Tracheal epithelial cell (primary cell): ENCODE results near the gene OR2Z1. TPM values are rescaled to one million over a fixed set of nuclear protein-coding genes. Genes with fewer than 3 reads are reported as not detected.

Experiments
- total RNA-seq: library from RNA; depleted of rRNA; stranded (reverse); fragments of >200 nt; gene quantifications from 2 replicates; pipeline ENCODE4 v1.2.1, GENCODE V29; 2014

Gene OR2Z1, protein sequence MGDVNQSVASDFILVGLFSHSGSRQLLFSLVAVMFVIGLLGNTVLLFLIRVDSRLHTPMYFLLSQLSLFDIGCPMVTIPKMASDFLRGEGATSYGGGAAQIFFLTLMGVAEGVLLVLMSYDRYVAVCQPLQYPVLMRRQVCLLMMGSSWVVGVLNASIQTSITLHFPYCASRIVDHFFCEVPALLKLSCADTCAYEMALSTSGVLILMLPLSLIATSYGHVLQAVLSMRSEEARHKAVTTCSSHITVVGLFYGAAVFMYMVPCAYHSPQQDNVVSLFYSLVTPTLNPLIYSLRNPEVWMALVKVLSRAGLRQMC
- not detected in 2 replicates for total RNA-seq

DNA sequence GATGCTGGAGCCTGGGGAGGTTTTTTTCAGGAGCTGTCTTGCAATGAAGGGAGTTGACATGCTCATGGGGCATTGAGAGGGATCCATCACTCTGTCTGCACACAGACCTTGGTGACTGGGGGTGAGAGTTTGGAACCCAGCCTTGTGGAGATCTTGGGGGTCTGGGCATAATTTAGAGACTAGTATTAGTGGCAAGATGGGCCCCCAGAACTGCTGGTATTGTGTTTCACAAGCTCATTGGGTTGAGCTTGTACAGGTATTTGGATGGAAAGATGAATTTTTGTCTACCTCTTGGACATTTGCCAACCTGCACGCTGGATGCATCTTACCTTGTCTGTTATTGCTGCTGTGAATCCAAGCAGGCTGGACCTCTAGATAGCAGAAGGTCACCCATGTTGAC lies at the start of gene OR2Z1:
TSS of gene OR2Z1 (plus strand) at position 301 of the 400 bp plus-strand sequence. CDS start 9,395 bp downstream, outside the sequence.

GRCh38 chr19:8698433-8699063 lies 22.9 kb upstream of the OR2Z1 start, which contains the start of gene ACTL9:
Gene ACTL9, minus strand, starts transcription at chr19:8698795. Its CDS starts 94 bp downstream, at chr19:8698701.

Other genes with a start within 250 kb of the OR2Z1 start
- gene PRAM1, start 219.0 kb upstream of the OR2Z1 start, total RNA-seq: not detected in 2 replicates
- 1.2 and 9.8 TPM in 2 replicates for gene ZNF414, start 207.5 kb upstream of the OR2Z1 start, total RNA-seq
- gene MYO1F, start 144.2 kb upstream of the OR2Z1 start, total RNA-seq: 0.21 TPM in 1 of 2 replicates, not detected in the other
- gene ADAMTS10, start 110.9 kb upstream of the OR2Z1 start, total RNA-seq: 0.24 TPM in 1 of 2 replicates, not detected in the other
- gene NFILZ, start 91.0 kb upstream of the OR2Z1 start, total RNA-seq: not detected in 2 replicates
- not detected in 2 replicates for gene ACTL9, start 22.8 kb upstream of the OR2Z1 start, total RNA-seq
- gene ZNF558, start 110.7 kb downstream of the OR2Z1 start, total RNA-seq: 20.5 and 25.8 TPM in 2 replicates
- not detected in 2 replicates for gene MBD3L1, start 110.7 kb downstream of the OR2Z1 start, total RNA-seq